ENCODE measurements around the gene ZNF32. TPM values are rescaled to one million over a fixed set of nuclear protein-coding genes. Genes with fewer than 3 reads are reported as not detected.

The ZNF32 gene
- total and polyA plus RNA-seq, 2 of the 8 experiments (the other 6 are each of a cell fraction or from before 2014, with no cell fraction given) = 17.2 to 22.5 TPM

GRCh38 chr10:43679509-43679908, 30.8 kb upstream of the ZNF32 start:
- no peak overlapping the region for H2BK120ac ChIP-seq (replicated peaks; ENCODE audit: low read depth, low read length)
- H3K79me2 ChIP-seq (ENCODE audit: control insufficient read depth in 1 of 2, insufficient read depth in 2 of 2, low read length in 2 of 2) = no peaks in the 10 kb centered on the region
- H3K23me2 ChIP-seq (ENCODE audit: low read depth, low read length) = no peaks in the 10 kb centered on the region
- no peak overlapping the region for H3K56ac ChIP-seq (replicated peaks; ENCODE audit: insufficient read length, low read depth, low read length)
- no peak overlapping the region for H3K9ac ChIP-seq (replicated peaks in 1 of 4; ENCODE audit: extremely low read depth in 1 of 4, low read depth in 3 of 4, low read length in 3 of 4)
- H2BK20ac ChIP-seq (ENCODE audit: low read length) = no peak overlapping the region
- no peak overlapping the region for H2AFZ ChIP-seq (ENCODE audit: low read length)
- POLR2A ChIA-PET (ENCODE audit: partially characterized antibody) = no interaction called here
- no peak overlapping the region for H3K4ac ChIP-seq (replicated peaks; ENCODE audit: insufficient read length, low read depth, low read length)
- no peaks in the 10 kb centered on the region for H4K20me1 ChIP-seq (replicated peaks in 1 of 2; ENCODE audit: control insufficient read depth in 1 of 2, insufficient read depth in 2 of 2, low read length in 2 of 2)
- no peak overlapping the region for H4K5ac ChIP-seq (ENCODE audit: insufficient read length, low read depth, low read length)
- WGBS, 2 experiments (ENCODE audit: extremely low coverage in 1 of 2, insufficient coverage in 1 of 2, insufficient read length in 1 of 2, insufficient replicate concordance in 2 of 2, low coverage in 1 of 2, low lambda C conversion rate in 2 of 2, missing lambda C conversion rate in 1 of 2) = 94% methylated on average over 7 of the region's 7 CpGs; no CpG with 5 or more reads in 1 of the 2 experiments
- no peaks in the 10 kb centered on the region; a peak in 1 of 4 replicates for H3K9me3 ChIP-seq (ENCODE audit: insufficient read depth in 2 of 2, low read depth in 1 of 2, low read length in 1 of 2)
- H3K4me2 ChIP-seq (ENCODE audit: insufficient read depth in 1 of 2, low read depth in 2 of 2, low read length in 2 of 2) = no peak overlapping the region
- H3K4me3 ChIP-seq (ENCODE audit: extremely low read depth in 1 of 4, insufficient read depth in 2 of 4, low read depth in 3 of 4, low read length in 4 of 4) = no peak overlapping the region
- DNase-seq (ENCODE audit: low read depth in 1 of 2, low spot score in 2 of 2) (no peak), FAIRE-seq (no peak)
- no peaks in the 10 kb centered on the region for H3K36me3 ChIP-seq (ENCODE audit: control insufficient read depth in 2 of 4, insufficient read depth in 4 of 4, low read length in 3 of 4)
- no peak overlapping the region for H3K23ac ChIP-seq (ENCODE audit: insufficient read length)
- CTCF ChIA-PET (ENCODE audit: partially characterized antibody) = no interaction called here
- no peak overlapping the region for H3K18ac ChIP-seq (ENCODE audit: extremely low read depth, low read length)
- no peaks in the 10 kb centered on the region; a peak in 1 of 7 replicates for H3K27me3 ChIP-seq (replicated peaks in 1 of 4; ENCODE audit: control insufficient read depth in 3 of 4, extremely low read depth in 1 of 4, insufficient read depth in 3 of 4, low read length in 3 of 4)
- no peak overlapping the region for H3K27ac ChIP-seq (ENCODE audit: low read depth, low read length)
- no peak overlapping the region for H3K14ac ChIP-seq (ENCODE audit: insufficient read length)
- no peak overlapping the region for H2BK5ac ChIP-seq (ENCODE audit: low read depth, low read length)
- no peaks in the 10 kb centered on the region for H3K79me1 ChIP-seq (ENCODE audit: low read depth, low read length)
- no peak overlapping the region for H2BK12ac ChIP-seq (ENCODE audit: low read depth, low read length)
- no peak overlapping the region; the same call in 1 of the 2 replicates for H4K8ac ChIP-seq (ENCODE audit: extremely low read depth, insufficient read depth, low read length)
- no peaks in the 10 kb centered on the region for H3K4me1 ChIP-seq (replicated peaks in 1 of 4; ENCODE audit: control insufficient read depth in 3 of 4, insufficient read depth in 4 of 4, low read length in 3 of 4)
- H2AK5ac ChIP-seq (ENCODE audit: low read depth, low read length) = no peak overlapping the region
- H4K91ac ChIP-seq (replicated peaks; ENCODE audit: insufficient read length, low read length) = no peak overlapping the region
- 0 out of 2 replicates have a peak overlapping the region, but pooled peaks have one; percentile 72 for H2BK15ac ChIP-seq (ENCODE audit: low read length)
- TF ChIP-seq ASH2L (IDR thresholded peaks at IDR 0.05; ENCODE audit: low read length) = no peak
- TF ChIP-seq HDAC6 (IDR thresholded peaks at IDR 0.05; ENCODE audit: low read depth, low read length) = no peak
- TF ChIP-seq MAX (IDR thresholded peaks at IDR 0.05) = no peak
- no peak for TF ChIP-seq TAF7 (optimal IDR thresholded peaks at IDR 0.05; ENCODE audit: borderline replicate concordance, low read depth, low read length)
- no peak for TF ChIP-seq SP2 (IDR thresholded peaks at IDR 0.05; ENCODE audit: low read length)
- TF ChIP-seq BACH1 (IDR thresholded peaks at IDR 0.05; ENCODE audit: low read length) = no peak
- no peak for TF ChIP-seq GTF2F1 (IDR thresholded peaks at IDR 0.05; ENCODE audit: borderline replicate concordance, low read depth, low read length)
- TF ChIP-seq SAP30 (IDR thresholded peaks at IDR 0.05; ENCODE audit: insufficient read depth, insufficient replicate concordance, low read length) = no peak
- TF ChIP-seq FOSL1 (IDR thresholded peaks at IDR 0.05; ENCODE audit: insufficient read depth, low read depth, low read length) = no peak
- no peak for TF ChIP-seq POLR2AphosphoS5 (IDR thresholded peaks at IDR 0.05; ENCODE audit: low read depth, low read length)
- TF ChIP-seq POU5F1 (IDR thresholded peaks at IDR 0.05; ENCODE audit: low read depth, low read length) = no peak
- TF ChIP-seq SP1 (IDR thresholded peaks at IDR 0.05; ENCODE audit: low read depth, low read length) = no peak
- TF ChIP-seq GABPA (IDR thresholded peaks at IDR 0.05; ENCODE audit: borderline replicate concordance, insufficient read depth, low read length) = no peak
- no peak for TF ChIP-seq SP4 (IDR thresholded peaks at IDR 0.05; ENCODE audit: low read length)
- TF ChIP-seq CBX5 (IDR thresholded peaks at IDR 0.05; ENCODE audit: low read depth, low read length) = no peak
- TF ChIP-seq BCL11A (IDR thresholded peaks at IDR 0.05; ENCODE audit: low read depth in 2 of 2, low read length in 2 of 2) = no peak
